HG02943 (cell line): ENCODE data around the gene CABLES1.

ENCODE experiments used
- ATAC-seq: cut with Tn5 transposase; IDR thresholded peaks from one replicate; pipeline ENCODE4 v1.9.1; 2021; ENCODE audit warnings: mild to moderate bottlenecking, low read depth, moderate library complexity; ENCODE audit not compliant: unreplicated experiment

The CABLES1 gene

DNA sequence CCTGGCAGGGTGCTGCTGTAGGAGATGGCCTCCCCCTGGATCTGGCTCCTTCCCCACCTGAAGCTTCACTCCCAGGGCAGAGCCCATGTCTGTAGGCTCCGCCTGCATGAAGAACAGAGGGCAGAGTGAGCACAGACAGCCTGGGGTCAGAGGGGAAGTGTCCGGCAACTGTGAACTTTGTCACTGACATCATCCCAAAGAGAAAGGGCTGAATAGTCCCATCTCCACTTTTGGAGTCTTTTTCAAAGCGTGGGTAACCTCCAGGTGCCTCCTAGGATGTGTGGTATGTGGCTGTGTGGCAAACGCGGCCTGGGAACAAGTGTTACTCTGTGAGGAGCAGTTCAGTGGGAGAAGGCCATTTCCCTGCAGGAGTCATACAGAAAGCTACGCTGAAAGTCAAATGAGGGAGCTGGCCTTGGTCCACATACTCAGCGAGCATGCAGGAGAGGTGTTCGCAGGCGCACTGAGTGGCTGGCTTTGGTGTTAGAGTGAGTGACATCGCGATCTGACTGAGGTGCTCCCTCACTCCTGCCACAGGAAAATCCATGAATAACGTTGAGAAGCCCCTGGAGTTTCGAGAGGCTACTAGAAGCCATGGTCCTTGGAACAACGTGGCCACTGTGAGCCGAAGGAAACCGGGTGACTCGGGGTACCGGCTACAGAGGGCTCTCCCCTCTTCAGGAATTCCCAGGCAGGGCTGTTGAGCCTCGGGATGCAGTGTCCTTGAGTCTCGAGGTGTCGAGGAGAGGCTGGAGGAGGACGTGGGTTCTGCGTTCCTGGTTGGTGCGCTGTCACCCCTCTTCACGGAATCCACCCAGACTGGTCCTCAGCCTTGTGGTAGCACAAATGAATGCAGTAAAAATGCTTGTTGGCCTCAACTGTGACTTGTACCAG, 54.7 kb downstream of the CABLES1 start:
- ATAC-seq = no peak

GRCh38 chr18:23191232-23191631, 55.9 kb downstream of the CABLES1 start:
- no peak for ATAC-seq

- no peak for ATAC-seq
Observed at GRCh38 chr18:23193742-23194141, 58.5 kb downstream of the CABLES1 start.

- ATAC-seq = no peak
Observed at GRCh38 chr18:23194155-23194996, 59.1 kb downstream of the CABLES1 start.

DNA sequence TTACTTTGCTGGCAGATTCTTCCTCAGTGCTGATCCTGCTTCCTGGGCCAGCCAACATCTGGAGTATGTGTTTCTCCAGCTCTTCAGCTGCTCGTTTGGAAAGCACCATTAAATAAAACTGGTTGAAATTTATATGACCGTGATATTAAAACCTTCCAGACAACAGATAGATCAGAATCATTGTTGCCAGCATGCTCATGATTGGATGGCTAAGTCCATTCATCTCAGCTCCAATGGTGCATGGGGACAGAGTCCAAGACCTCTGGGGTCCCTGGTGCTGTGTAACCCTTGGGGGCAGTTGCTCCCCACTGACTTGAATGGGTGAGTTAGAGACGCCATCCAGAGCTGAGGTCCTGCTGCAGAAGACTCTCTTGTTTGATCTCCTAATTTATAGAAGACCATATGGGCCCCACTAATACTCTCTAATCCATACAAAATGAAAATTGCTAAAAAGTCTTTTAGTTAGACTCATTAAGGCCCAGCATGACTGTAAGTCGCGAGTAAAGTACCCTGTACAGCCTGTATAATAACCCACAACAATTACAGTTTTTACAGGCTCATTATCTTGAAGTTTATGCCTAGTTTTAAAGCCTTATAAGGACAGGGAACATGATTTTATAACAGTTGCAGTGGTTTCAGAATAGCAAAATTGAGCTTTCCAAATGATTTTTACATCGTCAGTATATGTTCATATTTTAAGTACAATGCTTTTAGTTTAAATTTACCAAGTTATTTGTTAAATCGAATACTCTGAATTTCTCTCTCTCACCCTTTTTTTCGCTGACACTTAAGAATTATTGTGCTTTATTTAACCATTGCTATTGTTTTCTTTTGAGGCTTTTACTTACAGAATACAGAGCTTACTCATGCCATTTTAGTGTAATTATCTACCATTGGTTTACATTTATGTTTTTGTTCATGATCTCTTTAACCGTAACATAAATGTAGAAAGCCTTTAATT, 60.0 kb downstream of the CABLES1 start:
- ATAC-seq = no peak

DNA sequence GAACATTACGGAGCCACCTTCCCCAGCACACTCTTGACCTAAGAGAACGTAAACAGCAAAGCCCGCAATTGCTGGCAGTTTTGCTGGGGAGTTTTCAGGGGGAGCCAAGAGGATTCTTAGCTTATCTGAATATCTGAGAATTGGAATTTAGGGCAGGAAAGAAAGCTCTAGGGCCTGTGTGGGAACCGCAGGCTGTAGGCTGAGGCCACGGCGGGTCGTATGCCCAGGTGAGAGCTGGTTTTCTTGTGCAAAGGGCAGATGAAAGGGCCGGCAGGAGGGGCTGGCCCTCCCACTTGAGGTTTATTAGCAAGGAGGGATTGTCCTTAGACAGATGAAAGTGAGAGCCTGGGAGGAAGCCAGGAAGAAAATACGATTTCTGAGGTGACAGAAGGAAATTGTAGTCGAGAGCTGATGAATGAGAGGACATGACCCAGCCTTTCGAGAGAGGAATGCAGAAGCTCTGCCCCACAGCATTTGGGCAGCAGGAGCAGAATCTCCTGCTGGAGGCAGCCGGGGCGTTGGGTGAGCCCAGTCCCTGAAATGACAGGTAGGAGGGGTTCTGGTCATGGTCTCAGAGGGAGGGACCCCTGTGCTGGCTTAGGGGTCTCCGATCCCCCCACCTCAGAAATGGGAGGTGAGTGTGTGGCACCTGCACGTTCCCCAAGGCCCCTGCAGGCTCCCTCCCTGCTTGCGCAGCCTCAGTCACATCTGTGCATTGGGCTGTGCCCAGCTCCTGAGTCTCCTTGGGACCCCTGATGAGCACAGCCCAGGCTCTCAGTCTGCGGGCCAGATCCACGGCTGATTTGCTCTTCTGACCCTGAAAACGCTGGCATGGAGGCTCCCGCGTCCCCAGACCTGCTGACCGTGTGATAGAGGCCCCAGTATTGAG, 61.1 kb downstream of the CABLES1 start:
- no peak for ATAC-seq

GRCh38 chr18:23198217-23198845, 63.0 kb downstream of the CABLES1 start:
- no peak for ATAC-seq

- ATAC-seq = no peak
Observed at GRCh38 chr18:23200756-23201155, 65.5 kb downstream of the CABLES1 start.

GRCh38 chr18:23201741-23202140, 66.5 kb downstream of the CABLES1 start:
- no peak for ATAC-seq

DNA sequence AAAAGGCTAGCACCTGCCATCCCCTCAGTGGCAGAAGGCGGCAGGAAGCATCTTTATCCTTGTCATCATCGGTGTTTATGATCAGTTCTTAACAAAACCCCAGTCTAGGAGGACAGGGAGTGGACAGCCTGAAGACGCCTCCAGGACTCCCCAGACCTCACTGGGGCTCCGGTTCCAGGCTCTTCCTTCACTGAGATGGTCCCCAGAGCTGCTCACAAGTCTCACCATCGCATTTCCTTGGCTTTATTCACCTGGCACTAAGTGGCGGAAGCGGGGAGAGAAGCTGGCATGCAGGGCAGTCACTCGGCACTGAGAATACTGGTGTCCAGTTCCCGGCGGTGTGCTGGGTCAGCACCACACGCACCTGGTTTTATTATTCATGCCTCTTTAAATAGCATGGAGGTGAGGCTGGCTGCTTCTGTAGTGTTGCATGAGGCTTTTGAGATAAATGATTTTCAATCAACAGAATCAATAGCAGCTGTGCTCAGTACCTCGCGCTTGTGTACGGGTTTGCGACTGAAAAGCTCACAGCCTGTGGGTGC, 68.7 kb downstream of the CABLES1 start:
- ATAC-seq = no peak

- no peak for ATAC-seq
Observed at GRCh38 chr18:23204589-23205235, 69.4 kb downstream of the CABLES1 start.

DNA sequence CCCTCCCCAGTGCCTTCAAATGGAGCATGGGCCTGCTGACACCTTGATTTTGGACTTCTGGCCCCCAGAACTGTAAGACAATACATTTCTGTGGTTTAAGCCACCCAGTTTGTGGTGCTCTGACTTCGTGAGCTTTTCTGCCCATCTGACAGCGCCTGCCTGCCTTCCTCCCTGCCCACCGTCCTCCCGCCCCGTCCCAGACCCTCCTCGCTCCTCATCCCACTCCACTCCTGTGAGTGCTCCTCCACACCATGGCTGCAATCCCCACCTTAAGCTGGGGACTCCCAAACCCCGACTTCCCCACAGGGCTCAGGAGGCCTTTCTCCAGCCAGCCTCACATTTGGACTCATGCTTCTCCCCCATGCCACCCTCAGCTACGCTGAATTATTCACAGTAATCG, 70.7 kb downstream of the CABLES1 start:
- ATAC-seq = no peak

DNA sequence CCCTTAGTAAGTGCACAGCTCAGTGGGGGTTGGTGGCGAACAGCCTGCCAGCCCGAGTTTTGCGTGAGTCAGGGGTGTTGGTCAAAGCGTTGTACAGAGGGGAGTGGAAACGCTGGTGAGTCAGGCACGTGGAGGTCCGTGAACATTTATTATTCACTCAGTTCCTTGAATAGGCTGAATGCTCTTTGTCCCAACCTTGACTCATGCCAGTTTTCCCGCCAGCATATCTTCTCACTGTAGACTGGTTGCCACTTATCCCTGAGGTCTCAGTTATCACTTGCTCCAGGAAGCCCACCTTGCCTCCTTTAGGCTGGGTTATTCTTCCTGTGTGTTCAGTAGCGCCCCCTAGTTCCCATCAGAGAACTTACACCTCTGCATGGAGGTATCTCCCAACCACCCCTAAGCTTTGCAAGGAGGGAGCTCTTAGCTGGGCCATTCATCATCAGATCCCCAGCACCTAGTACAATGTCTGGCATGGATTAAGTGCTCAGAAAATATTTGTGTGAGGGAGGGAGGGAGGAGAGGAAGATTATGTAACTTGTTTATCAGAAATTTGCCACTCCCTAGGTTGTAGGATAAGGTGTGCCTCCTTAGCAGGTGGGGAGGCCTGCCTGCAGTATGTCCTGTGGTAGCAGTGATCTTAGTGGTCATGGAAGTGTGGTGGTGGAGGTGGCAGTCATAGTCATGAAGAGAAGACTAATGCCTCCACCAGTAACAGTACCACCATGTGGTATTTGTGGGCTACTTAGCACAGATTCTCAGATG, 72.1 kb downstream of the CABLES1 start:
- no peak for ATAC-seq

DNA sequence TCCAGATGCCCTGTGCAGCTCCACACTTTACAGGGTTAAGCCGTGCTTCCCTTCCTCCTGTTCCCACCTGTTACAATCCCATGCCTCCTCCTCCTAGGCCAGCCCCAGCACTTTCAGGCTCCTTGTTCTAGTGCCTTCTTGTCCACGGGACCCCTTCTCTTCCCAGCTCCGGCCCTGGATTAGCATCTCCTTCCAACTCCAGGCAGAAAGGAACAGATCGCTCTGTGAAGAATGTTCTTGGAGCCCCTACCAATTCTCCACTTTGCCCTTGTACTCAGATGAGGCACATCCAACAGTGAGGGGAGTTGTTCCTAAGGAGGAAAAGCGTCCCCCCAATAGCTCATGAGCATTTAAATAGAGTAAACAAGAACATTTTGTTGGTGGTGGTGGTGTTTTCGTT, 72.7 kb downstream of the CABLES1 start:
- ATAC-seq = no peak

DNA sequence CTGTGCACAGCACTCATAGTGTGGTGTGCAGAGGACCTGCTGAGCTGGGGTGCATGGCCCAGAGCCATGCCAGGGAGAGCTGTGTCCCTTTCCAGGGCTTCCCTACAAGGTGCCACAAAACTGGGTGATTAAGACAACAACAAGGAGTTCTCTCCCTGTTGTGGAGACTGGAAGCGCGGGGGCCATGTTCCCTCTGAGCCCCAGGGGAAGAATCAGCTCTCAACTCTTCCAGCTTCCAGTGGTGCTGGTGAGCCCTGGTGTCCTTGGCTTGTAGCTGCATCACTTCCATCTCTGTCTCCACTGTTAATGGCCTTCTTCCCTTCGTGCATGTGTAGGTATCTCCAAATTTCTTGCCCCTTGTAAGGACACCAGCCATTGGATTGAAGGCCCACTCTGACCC, 73.3 kb downstream of the CABLES1 start:
- ATAC-seq = no peak

DNA sequence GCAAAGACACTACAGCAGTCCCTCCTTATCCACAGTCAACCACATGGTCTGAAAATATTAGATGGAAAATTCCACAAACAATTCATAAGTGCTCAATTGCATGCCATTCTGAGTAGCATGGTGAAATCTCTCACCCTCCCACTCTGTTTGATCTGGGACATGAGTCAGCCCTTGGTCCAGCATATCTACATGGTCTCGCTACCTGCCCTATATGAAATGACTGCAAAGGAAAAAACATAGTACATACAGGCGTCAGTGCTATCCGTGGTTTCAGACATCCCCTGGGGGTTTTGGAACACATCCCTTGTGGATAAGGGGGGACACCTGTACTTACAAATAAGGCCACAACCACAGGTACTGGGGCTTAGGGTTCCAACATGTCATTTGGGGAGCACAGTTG, 73.7 kb downstream of the CABLES1 start:
- no peak for ATAC-seq

- no peak for ATAC-seq
Observed at GRCh38 chr18:23209796-23210195, 74.5 kb downstream of the CABLES1 start.

- no peak for ATAC-seq
Observed at GRCh38 chr18:23210526-23210925, 75.2 kb downstream of the CABLES1 start.
